IPS-18c (cell line): ENCODE data around the gene KRTAP19-6.

ENCODE experiments used
- H3K4me3 ChIP-seq: 2 replicates; pipeline ENCODE4 v1.7.0; 2013; ENCODE audit warnings: low read depth, mild to moderate bottlenecking, low read length, moderate library complexity; ENCODE audit not compliant: insufficient read depth
- H3K9me3 ChIP-seq: one replicate; pipeline ENCODE4 v1.6.1; 2013; ENCODE audit warnings: mild to moderate bottlenecking, low read length, moderate library complexity; ENCODE audit not compliant: control insufficient read depth, insufficient read depth

KRTAP19-6 gene

GRCh38 chr21:30491963-30492428 is 49.7 kb downstream of the KRTAP19-6 start, which contains the start of gene KRTAP19-3:
Gene KRTAP19-3 (minus strand): TSS chr21:30492013. CDS start chr21:30491957, 56 bp downstream.
- Histone ChIP-seq H3K9me3 (peaks cover 5% of the 10 kb centered on the region), H3K4me3 (no peak within 1 kb of the TSS)
